SU-DHL-6 (cell line): ENCODE data around the gene WDR33.

Experiments used
- EZH2phosphoT487 ChIP-seq: fragments of 200-600 bp; sonication (generic), shearing (Covaris generic); conservative IDR thresholded peaks from 2 replicates; pipeline ENCODE4 v1.6.1; 2018; ENCODE audit warnings: mild to moderate bottlenecking, antibody characterized with exemption, low read length, moderate library complexity, mixed read lengths
- TF ChIP-seq, protein P1 (sequence below): fragments of 200-600 bp; sonication (generic); IDR thresholded peaks from one replicate; pipeline ENCODE4 v1.5.1; 2017; ENCODE audit warnings: antibody characterized with exemption, mild to moderate bottlenecking, low read length, moderate library complexity; ENCODE audit not compliant: insufficient read depth, poor library complexity, severe bottlenecking

DNA sequence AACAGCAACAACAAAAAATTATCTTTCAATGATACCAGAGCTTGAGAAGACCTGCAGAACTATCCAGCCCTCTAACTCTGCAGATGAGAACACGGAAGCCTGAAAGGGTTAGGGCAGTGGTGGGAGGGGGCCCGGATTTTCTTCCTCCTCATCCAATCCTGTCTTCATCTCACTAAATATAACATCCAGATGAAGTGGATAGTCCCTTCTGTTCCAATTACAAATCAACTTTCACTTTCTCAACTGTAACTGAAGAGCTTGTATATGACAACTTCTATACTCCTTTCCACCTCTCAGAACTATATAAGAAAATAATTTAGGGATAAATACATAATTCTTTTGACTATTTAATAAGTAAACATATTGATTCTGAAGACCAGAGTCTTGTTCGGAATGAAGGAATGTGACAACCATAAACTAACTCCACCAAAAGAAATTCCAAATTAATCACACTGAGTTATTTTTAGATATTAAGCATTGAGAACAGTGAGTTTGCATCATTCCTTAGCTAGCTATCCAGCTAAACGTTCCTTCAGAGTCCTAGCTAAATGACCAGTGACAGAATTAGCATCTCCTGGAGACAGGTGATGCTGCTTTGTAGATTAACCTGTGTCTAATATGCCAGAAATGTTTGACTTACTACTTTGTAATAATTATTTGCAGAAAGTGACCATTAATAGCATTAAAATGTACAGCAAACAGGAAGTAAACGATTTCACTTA lies 77.0 kb downstream of the WDR33 start:
- TF ChIP-seq, protein P1, sequence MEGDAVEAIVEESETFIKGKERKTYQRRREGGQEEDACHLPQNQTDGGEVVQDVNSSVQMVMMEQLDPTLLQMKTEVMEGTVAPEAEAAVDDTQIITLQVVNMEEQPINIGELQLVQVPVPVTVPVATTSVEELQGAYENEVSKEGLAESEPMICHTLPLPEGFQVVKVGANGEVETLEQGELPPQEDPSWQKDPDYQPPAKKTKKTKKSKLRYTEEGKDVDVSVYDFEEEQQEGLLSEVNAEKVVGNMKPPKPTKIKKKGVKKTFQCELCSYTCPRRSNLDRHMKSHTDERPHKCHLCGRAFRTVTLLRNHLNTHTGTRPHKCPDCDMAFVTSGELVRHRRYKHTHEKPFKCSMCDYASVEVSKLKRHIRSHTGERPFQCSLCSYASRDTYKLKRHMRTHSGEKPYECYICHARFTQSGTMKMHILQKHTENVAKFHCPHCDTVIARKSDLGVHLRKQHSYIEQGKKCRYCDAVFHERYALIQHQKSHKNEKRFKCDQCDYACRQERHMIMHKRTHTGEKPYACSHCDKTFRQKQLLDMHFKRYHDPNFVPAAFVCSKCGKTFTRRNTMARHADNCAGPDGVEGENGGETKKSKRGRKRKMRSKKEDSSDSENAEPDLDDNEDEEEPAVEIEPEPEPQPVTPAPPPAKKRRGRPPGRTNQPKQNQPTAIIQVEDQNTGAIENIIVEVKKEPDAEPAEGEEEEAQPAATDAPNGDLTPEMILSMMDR = no peak
- TF ChIP-seq EZH2phosphoT487 = no peak
